ENCODE data around the gene GALNS.

DNA sequence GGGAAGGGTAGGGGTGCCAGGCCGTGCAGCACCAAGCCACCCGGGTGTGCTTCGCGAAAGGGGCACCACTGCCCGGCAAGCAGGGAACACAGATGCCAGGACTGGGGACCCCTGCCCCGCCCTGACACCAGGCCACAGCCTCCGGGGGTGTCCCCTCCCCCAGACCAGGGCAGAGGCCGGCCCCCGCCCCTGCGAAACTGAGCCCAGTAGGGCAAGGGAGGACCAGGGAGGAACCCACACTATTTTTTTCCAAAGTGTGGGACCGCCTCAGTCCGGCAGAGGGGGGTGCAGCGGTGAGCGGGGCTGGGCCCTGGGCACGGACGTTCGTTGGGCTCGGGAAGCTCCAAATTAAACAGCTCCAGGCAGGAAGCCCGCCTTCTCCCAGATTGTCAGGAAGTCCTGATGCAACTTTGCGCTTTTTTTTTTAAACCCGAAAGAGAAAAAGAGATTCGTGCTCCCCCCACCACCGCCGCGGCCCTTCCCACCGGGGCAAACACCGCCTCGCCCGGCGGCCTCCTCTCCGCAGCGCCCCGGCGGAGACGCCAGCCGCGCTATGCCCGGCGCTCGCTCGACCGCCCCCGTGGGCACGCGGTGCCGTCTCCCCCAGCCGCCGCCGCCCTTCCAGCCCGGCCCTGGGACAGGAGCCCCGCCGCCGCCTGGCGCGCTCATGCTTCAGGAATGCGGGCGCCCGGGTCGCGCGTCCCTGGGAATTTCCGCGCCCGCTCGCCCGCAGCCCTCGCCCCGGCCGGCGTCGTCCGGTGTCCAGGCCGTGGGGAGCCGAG lies 72.5 kb downstream of the GALNS start:
- TF ChIP-seq, protein P1, sequence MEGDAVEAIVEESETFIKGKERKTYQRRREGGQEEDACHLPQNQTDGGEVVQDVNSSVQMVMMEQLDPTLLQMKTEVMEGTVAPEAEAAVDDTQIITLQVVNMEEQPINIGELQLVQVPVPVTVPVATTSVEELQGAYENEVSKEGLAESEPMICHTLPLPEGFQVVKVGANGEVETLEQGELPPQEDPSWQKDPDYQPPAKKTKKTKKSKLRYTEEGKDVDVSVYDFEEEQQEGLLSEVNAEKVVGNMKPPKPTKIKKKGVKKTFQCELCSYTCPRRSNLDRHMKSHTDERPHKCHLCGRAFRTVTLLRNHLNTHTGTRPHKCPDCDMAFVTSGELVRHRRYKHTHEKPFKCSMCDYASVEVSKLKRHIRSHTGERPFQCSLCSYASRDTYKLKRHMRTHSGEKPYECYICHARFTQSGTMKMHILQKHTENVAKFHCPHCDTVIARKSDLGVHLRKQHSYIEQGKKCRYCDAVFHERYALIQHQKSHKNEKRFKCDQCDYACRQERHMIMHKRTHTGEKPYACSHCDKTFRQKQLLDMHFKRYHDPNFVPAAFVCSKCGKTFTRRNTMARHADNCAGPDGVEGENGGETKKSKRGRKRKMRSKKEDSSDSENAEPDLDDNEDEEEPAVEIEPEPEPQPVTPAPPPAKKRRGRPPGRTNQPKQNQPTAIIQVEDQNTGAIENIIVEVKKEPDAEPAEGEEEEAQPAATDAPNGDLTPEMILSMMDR (conservative IDR thresholded peaks at IDR 0.05 in 1 of 2, IDR thresholded peaks at IDR 0.05 in 1 of 2; ENCODE audit: low read depth in 1 of 2, low read length in 2 of 2): peak; percentile 55 to 56
- no peak for TF ChIP-seq EZH2 (IDR thresholded peaks at IDR 0.05; ENCODE audit: low read length, missing control alignments)
